HS-5 (cell line): ENCODE data around the gene DAB2.

ENCODE experiments used
- DNase-seq: peaks from one replicate; pipeline ENCODE4 v3.0.0-alpha.2; 2012; ENCODE audit warnings: low read depth

Gene DAB2

DNA sequence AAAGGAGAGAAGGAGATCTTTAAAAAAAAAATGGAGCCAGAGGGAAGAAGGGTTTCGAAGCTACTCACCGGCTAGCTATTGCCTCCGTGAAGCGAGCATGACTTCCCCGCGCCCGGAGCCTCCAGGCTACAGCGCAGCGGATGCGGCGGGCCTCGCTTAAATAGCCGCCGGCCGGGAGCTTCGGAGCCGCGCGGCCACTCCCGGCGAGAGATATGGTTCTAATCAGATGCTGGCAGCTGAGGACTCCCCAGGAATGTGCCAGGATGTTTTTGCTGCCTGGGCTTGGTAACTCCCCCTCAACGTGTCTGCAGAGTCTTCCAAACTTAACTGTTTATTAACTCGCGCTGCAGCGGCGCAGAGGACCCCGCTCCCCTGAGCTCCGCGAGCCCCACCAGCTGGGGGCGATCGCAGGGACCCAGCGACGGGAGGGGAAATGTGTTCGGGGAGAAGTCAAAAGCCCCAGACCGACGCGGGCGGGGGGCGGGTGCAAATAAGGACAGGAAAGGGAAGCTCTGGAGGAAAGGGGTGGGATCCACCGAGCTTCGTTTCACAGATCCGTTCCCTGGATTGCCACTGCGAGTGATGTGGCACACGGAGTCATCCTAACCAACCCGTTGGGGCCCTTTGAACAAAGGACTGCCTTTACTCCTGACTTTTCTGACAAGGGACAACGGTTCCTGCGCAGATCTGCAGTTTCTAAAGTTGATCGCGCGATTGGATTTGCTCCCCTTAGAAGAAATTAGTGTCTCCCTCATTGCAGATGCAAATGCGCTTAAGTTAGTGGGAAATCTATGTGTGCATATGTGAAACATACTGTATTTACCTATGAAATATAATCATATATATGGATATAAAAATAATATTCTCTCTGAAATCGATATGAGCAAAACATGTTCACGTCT lies at the start of gene DAB2:
Gene DAB2 (minus strand): TSS at position 245 of the 902 bp plus-strand sequence. CDS start 30,660 bp downstream, outside the sequence.
- peak; percentile 91 for DNase-seq

- no peak for DNase-seq
Measured at GRCh38 chr5:39473156-39473775, 48.5 kb upstream of the DAB2 start.

GRCh38 chr5:39471836-39472508 lies 47.2 kb upstream of the DAB2 start:
- DNase-seq, result no peak

GRCh38 chr5:39470811-39471210 lies 46.0 kb upstream of the DAB2 start:
- no peak for DNase-seq

GRCh38 chr5:39469777-39470415 lies 45.1 kb upstream of the DAB2 start:
- DNase-seq, result no peak

GRCh38 chr5:39469176-39469575 lies 44.4 kb upstream of the DAB2 start:
- DNase-seq, result no peak

DNA sequence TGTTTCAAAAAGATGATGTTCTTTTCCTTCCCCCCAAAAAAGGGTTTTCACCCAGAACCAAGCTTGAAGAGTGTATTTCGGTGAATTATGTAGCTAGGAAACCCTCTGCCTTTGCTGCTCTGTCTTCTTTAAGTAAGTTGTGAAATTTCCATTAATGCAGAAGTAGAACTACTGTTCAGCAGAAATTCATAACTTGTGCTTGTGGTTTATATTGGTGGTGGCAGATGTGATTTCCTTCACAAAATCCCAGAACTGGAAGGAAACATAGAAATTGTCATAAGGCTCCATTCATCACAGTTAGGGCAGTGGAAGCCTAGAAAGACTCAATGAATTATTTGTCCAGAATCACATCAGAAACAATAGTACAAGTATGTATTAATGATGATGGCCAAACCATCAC lies 42.1 kb upstream of the DAB2 start:
- DNase-seq, result no peak

- no peak for DNase-seq
Measured at GRCh38 chr5:39465843-39466242, 41.1 kb upstream of the DAB2 start.

DNA sequence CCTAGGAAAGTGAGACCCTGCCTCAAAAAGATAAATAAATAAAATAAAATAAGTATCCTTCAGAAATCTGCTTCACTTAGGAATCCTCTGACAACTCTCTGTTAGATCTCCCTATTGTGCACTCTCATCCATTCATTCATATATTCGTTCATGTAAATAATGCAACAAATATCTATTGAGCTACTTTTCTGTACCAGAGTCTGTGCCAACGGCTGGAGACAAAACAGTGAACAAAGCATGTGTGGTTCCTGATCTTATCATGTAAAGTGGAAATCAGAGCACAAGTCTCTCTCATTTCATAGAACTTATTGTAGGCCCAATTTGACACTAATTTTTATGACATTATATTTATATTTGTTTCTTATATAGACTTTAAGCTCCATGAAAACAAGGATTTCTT lies 40.3 kb upstream of the DAB2 start:
- no peak for DNase-seq

DNA sequence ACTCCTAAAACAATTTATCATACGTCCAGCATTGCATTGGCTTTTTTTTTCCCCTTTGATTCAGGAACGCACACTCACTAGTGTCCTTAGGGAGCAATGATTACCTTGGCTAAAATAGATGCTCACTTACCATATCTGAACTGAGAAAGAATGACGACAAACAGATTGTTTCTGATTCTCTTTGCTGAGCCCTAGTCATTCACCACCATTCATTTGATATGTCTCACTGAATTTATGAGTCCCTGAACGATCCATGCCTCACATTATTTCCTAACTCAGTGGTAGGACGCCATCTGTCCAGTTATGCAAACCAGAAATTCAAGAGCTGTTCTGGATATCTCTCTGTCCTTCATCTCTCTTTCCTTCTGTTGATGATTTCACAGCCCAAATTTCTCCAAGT lies 39.3 kb upstream of the DAB2 start:
- DNase-seq, result no peak

GRCh38 chr5:39462211-39462610 lies 37.4 kb upstream of the DAB2 start:
- no peak for DNase-seq

DNA sequence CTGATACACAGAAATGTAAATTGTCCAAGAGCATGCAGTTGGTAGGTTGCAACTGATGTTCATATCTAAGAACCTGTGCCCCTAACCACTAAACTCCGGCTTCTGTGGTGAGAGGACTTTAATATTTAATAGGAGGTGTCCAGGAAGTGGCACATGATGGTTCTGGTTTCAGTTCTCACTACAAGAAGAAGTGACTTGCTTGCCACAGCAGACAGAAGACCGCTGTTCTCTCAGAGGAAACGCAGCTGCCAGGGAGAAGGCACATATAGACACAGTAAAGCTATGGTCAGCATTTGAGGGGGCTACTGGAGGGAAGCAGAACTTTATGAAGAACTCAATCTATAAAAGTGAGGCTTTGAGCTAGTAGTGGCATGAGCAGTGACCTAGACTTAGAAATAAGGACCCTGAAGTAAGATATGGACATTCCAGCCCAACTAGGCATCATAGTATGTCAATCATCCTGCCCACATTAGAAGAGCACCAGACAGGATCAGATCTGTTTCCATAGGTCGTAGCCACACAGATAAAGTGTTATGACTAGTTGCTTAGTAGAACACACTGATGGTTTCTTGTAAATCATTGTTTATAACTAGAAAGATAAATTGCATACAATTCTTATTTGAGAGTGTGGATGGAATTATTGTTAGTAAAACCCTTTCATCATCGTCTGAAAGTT lies 36.4 kb upstream of the DAB2 start:
- DNase-seq, result no peak

- DNase-seq, result no peak
Measured at GRCh38 chr5:39459907-39460306, 35.1 kb upstream of the DAB2 start.

DNA sequence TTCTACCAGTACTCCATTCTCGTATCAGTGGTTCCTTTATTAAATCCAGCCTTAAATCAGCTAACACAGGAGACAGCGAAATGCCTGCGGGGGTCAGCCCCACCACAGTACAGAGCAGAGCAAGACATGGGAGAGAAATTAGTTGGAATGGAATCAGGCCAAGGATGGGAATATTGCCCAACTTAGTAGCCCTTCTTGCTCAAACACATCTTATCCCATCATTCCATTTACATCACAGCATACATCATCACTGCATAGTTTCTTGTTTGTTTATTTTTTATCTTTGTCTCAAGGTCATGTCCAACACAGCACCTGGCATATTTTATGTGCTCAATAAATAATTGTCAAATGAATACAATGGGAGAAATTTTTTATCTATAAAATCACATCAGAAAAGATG lies 34.3 kb upstream of the DAB2 start:
- DNase-seq, result no peak

DNA sequence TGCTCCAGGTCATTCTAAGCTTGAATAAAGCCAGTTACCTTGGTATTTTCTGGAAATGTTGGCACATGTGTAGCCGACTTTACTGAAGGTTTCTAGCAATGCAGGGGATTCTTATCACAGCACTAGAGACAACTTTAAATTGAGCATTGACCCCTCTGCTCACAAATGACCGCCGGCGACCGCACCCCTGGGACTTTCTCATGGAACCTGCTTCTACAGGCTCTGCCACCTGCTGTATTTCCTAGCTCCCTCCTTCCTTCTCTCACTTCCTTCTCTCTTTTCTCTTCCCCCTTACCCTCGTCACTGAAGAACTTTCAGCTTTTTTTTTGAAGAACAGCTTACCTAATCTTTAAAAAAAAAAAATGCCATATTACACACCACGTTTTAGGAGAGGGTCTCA lies 30.9 kb upstream of the DAB2 start:
- no peak for DNase-seq

DNA sequence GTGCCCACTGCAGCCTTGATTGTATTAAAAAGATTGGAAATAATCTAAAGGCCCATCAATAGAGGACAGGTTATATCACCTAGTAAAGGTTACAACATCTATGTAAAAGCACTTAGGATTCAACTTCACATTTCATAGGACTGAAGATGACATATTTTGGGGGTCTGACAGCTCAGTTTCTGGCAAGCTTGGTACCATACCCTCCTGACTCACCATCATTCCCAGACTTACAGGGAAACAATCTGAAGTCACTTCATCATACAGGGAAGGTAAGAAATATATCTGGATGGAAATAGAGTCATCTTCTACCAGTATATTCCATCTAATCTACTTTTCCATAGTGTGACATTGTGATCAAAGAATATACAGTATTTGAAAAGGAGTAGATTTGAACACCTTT lies 28.8 kb upstream of the DAB2 start:
- peak; percentile 53 for DNase-seq

DNA sequence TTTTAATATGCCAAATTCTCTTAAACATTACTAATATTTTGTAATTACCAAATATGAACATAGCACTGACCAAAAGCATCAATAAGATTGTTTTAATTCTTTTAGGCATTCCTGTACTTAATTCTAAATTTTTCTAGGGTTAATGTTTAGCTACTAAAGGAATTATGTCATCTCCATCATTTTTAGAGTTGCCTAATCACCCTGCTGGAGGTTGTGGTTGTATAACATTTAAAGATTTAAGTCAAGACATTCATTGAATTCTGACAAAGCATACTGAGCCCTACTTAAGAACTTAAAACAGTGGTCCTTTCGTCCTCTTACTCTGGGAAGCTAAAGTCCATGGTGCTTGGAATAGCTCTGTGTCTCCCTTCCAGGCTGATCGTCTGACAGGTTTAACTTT lies 28.1 kb upstream of the DAB2 start:
- DNase-seq, result no peak

- no peak for DNase-seq
Measured at GRCh38 chr5:39451276-39451941, 26.6 kb upstream of the DAB2 start.

DNA sequence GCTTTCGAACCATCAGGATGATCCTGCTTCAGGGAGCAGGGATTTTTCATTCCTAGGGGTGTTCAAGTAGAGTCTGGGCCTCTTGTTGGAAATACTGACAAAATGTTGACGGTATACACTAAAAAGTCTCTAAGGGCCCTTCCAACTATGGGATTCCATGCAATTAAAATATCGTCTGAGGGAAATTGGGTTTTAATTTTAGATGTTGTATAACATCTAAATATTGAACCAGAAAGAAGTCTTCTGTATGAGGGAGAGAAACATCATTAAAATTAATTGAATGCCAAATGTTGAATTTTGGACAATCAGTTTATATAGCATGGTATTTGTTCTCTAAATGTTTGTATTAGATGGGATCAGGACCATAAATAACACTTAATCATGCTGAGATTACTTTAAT lies 25.7 kb upstream of the DAB2 start:
- DNase-seq, result no peak

- DNase-seq, result no peak
Measured at GRCh38 chr5:39449591-39449990, 24.8 kb upstream of the DAB2 start.

DNA sequence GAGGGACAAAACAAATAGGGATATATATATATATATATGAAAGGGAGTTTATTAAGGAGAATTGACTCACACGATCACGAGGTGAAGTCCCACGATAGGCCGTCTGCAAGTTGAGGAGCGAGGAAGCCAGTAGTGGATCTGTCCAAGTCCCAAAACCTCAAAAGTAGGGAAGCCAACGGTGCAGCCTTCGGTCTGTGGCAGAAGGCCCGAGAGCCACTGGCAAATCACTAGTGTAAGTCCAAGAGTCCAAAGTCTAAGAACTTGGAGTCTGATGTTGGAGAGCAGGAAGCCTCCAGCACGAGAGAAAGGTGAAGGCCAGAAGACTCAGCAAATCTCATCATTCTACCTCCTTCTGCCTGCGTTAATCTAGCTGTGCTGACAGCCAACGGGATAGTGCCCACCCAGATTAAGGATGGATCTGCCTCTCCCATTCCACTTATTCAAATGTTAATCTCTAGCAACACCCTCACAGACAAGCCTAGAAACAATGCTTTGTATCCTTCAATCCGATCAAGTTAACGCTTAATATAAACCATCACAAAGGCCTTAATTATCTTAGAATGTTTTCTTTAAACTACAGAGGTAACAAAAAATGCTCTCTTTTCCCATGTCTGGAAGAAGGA lies 23.8 kb upstream of the DAB2 start:
- DNase-seq, result no peak
